ENCODE results near the gene TRIM14. TPM values are rescaled to one million over a fixed set of nuclear protein-coding genes. Genes with fewer than 3 reads are reported as not detected.

The TRIM14 gene
- total and polyA plus RNA-seq, 2 of the 4 experiments (the other 2 are of a cell fraction), result 3.0 to 8.5 TPM

DNA sequence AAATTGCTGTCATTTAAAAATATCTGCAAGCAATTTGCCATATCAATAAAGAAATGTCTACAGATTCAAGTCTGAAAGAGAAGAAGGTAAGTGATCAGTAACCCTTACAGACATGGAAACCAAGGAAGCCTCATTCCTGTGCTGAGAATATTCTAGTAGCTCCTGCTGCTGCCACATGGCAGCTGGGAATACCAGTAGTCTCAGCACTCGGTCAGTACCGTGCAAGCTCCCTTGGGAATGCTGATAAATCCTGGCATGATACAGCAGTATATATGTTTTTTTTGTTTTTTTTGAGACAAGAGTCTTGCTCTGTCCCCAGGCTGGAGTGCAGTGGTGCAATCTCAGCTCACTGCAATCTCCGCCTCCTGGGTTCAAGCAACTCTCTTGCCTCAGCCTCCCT, 34.6 kb downstream of the TRIM14 start:
- no peak overlapping the region for H2AK5ac ChIP-seq (ENCODE audit: low read depth, low read length)
- H3K9ac ChIP-seq (ENCODE audit: low read depth, low read length), result no peak overlapping the region
- no peak overlapping the region for H2AK9ac ChIP-seq (replicated peaks; ENCODE audit: low read depth, low read length, poor library complexity)
- H3K18ac ChIP-seq (ENCODE audit: low read depth, low read length), result no peak overlapping the region
- H3K9me3 ChIP-seq (ENCODE audit: control insufficient read depth, insufficient read depth, low read length), result no peaks in the 10 kb centered on the region
- no peak overlapping the region for H3K4ac ChIP-seq (ENCODE audit: low read depth, low read length)
- no peak overlapping the region for H3K4me3 ChIP-seq (ENCODE audit: insufficient read depth, low read depth, low read length)
- H3K14ac ChIP-seq (replicated peaks; ENCODE audit: low read depth, low read length), result no peak overlapping the region
- intact Hi-C loops (cut with micrococcal nuclease), result no loop called here
- in situ Hi-C loops (cut with MboI; ENCODE audit: low sequenced_read_pairs), result no loop called here
- no peak for ATAC-seq (ENCODE audit: low read depth)
- ChIA-PET POLR2A (ENCODE audit: unreplicated experiment) (no interaction called here), CTCF (interaction anchor here (0.6 kb wide), 1 partner anchor 268 kb away, joined by 3 read pairs; no protein-coding TSS in a partner anchor)
- H2BK20ac ChIP-seq (ENCODE audit: low read depth, low read length), result no peak overlapping the region
- no TSS peak for BruUV-seq (replicated peaks)
- H4K8ac ChIP-seq (ENCODE audit: low read depth in 2 of 2, low read length in 2 of 2), result no peak overlapping the region
- peaks cover 11% of the 10 kb centered on the region for H3K9me1 ChIP-seq (ENCODE audit: insufficient read depth, low read length)
- no peak overlapping the region for H4K91ac ChIP-seq (ENCODE audit: insufficient read depth, low read depth, low read length)
- no CpG with 5 or more reads among the region's 3 CpGs for WGBS, 2 experiments (ENCODE audit: extremely low coverage in 2 of 2, insufficient read length in 1 of 2)
- dilution Hi-C loops (cut with HindIII; ENCODE audit: low sequenced_read_pairs, unreplicated experiment), result no loop called here
- no peak overlapping the region for H3K56ac ChIP-seq (ENCODE audit: extremely low read depth, insufficient read depth, low read length)
- peaks cover 18% of the 10 kb centered on the region for H3K4me1 ChIP-seq (ENCODE audit: control insufficient read depth, insufficient read depth, low read length)
- H2BK5ac ChIP-seq (ENCODE audit: low read depth, low read length, poor library complexity, severe bottlenecking), result no peak overlapping the region
- no peak overlapping the region for H4K5ac ChIP-seq (ENCODE audit: low read depth, low read length)
- H3K36me3 ChIP-seq (ENCODE audit: control insufficient read depth, insufficient read depth, low read length), result peaks cover 22% of the 10 kb centered on the region
- no peak overlapping the region for H2AFZ ChIP-seq (replicated peaks; ENCODE audit: low read length, poor library complexity)
- peaks cover 12 to 19% of the 10 kb centered on the region in 2 experiments; a peak in 3 of 4 replicates for H3K79me1 ChIP-seq (ENCODE audit: low read depth in 1 of 2, low read length in 2 of 2)
- no peak for TF ChIP-seq RAD21 (IDR thresholded peaks at IDR 0.05; ENCODE audit: low read length)
- TF ChIP-seq, protein P1, sequence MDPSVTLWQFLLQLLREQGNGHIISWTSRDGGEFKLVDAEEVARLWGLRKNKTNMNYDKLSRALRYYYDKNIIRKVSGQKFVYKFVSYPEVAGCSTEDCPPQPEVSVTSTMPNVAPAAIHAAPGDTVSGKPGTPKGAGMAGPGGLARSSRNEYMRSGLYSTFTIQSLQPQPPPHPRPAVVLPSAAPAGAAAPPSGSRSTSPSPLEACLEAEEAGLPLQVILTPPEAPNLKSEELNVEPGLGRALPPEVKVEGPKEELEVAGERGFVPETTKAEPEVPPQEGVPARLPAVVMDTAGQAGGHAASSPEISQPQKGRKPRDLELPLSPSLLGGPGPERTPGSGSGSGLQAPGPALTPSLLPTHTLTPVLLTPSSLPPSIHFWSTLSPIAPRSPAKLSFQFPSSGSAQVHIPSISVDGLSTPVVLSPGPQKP (IDR thresholded peaks at IDR 0.05; ENCODE audit: borderline replicate concordance, low read depth, low read length), result no peak
- no peak for TF ChIP-seq FOS (IDR thresholded peaks at IDR 0.05; ENCODE audit: low read depth, low read length)
- TF ChIP-seq SMC3 (IDR thresholded peaks at IDR 0.05; ENCODE audit: low read depth, low read length), result no peak
- no peak for TF ChIP-seq RFX5 (IDR thresholded peaks at IDR 0.05; ENCODE audit: low read depth, low read length)
- no peak for TF ChIP-seq MXI1 (IDR thresholded peaks at IDR 0.05; ENCODE audit: borderline replicate concordance, low read depth, low read length)
- TF ChIP-seq POLR2A (IDR thresholded peaks at IDR 0.05; ENCODE audit: low read depth, low read length), result no peak
- TF ChIP-seq, protein P2, sequence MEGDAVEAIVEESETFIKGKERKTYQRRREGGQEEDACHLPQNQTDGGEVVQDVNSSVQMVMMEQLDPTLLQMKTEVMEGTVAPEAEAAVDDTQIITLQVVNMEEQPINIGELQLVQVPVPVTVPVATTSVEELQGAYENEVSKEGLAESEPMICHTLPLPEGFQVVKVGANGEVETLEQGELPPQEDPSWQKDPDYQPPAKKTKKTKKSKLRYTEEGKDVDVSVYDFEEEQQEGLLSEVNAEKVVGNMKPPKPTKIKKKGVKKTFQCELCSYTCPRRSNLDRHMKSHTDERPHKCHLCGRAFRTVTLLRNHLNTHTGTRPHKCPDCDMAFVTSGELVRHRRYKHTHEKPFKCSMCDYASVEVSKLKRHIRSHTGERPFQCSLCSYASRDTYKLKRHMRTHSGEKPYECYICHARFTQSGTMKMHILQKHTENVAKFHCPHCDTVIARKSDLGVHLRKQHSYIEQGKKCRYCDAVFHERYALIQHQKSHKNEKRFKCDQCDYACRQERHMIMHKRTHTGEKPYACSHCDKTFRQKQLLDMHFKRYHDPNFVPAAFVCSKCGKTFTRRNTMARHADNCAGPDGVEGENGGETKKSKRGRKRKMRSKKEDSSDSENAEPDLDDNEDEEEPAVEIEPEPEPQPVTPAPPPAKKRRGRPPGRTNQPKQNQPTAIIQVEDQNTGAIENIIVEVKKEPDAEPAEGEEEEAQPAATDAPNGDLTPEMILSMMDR (conservative IDR thresholded peaks at IDR 0.05; ENCODE audit: low read depth, low read length), result no peak
- no peak for TF ChIP-seq MAZ (IDR thresholded peaks at IDR 0.05; ENCODE audit: borderline replicate concordance, low read depth, low read length)
- TF ChIP-seq, protein P3, sequence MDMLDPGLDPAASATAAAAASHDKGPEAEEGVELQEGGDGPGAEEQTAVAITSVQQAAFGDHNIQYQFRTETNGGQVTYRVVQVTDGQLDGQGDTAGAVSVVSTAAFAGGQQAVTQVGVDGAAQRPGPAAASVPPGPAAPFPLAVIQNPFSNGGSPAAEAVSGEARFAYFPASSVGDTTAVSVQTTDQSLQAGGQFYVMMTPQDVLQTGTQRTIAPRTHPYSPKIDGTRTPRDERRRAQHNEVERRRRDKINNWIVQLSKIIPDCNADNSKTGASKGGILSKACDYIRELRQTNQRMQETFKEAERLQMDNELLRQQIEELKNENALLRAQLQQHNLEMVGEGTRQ (IDR thresholded peaks at IDR 0.05; ENCODE audit: low read depth, low read length), result no peak
- TF ChIP-seq MAFK (IDR thresholded peaks at IDR 0.05; ENCODE audit: low read depth, low read length), result no peak
- no peak for TF ChIP-seq NFE2L2 (IDR thresholded peaks at IDR 0.05; ENCODE audit: low read depth, low read length)
- TF ChIP-seq CHD1 (IDR thresholded peaks at IDR 0.05; ENCODE audit: low read depth, low read length), result no peak
- TF ChIP-seq CEBPB (IDR thresholded peaks at IDR 0.05; ENCODE audit: low read depth, low read length), result no peak
- TF ChIP-seq RCOR1 (IDR thresholded peaks at IDR 0.05; ENCODE audit: insufficient replicate concordance, low read length), result no peak
- no peak for TF ChIP-seq BHLHE40 (IDR thresholded peaks at IDR 0.05; ENCODE audit: low read depth, low read length)
- H3K23ac ChIP-seq (ENCODE audit: low read depth, low read length), result no peak overlapping the region
- H3K4me2 ChIP-seq (ENCODE audit: low read depth, low read length), result no peak overlapping the region
- H3K27ac ChIP-seq (ENCODE audit: insufficient read depth, low read length), result no peak overlapping the region
- no peak for DNase-seq
- no peak overlapping the region for H2BK120ac ChIP-seq (ENCODE audit: low read depth, low read length)
- H2BK15ac ChIP-seq (ENCODE audit: low read depth, low read length), result no peak overlapping the region
- H3K27me3 ChIP-seq (ENCODE audit: control insufficient read depth, insufficient read depth, low read length), result no peaks in the 10 kb centered on the region
- H4K20me1 ChIP-seq (ENCODE audit: insufficient read depth, low read length), result 0 out of 2 replicates have a peak, but pooled peaks cover 5% of the 10 kb centered on the region

All from IMR-90 (cell line).